Activated CD4-positive, alpha-beta T cell treated with anti-CD3 and anti-CD28 coated beads, Interleukin-2, amount 10 ng/mL, durations not matched to agents 7 days and 5 days (primary cell): ENCODE results near the gene MAP3K9. TPM values are rescaled to one million over a fixed set of nuclear protein-coding genes. Genes with fewer than 3 reads are reported as not detected.

ENCODE experiments used
- CTCF ChIA-PET: fragments of 350-600 bp; sonication (Branson Sonifier 250); formaldehyde crosslinking; loops from one replicate; lab custom pipeline; 2021; ENCODE audit warnings: antibody characterized with exemption; lab: Charles Lee
- POLR2A ChIA-PET: fragments of 350-600 bp; sonication (Branson Sonifier 250); formaldehyde crosslinking; loops from one replicate; lab custom pipeline; 2021; ENCODE audit warnings: antibody characterized with exemption; lab: Charles Lee
- DNase-seq: peaks from one replicate; pipeline ENCODE4 v3.0.0-alpha.2; 2020
- H3K27ac Mint-ChIP-seq: one replicate; pipeline ENCODE4 v1.8.0; 2021; ENCODE audit warnings: mild to moderate bottlenecking, moderate library complexity, mixed read lengths
- H3K27me3 Mint-ChIP-seq: one replicate; pipeline ENCODE4 v1.8.0; 2021; ENCODE audit warnings: mixed read lengths
- H3K36me3 Mint-ChIP-seq: one replicate; pipeline ENCODE4 v1.8.0; 2021; ENCODE audit warnings: low read depth, mixed read lengths
- H3K4me1 Mint-ChIP-seq: one replicate; pipeline ENCODE4 v1.8.0; 2021; ENCODE audit warnings: mixed read lengths
- H3K4me3 Mint-ChIP-seq: one replicate; pipeline ENCODE4 v1.8.0; 2021; ENCODE audit warnings: mild to moderate bottlenecking, moderate library complexity, mixed read lengths
- H3K9me3 Mint-ChIP-seq: one replicate; pipeline ENCODE4 v1.8.0; 2021; ENCODE audit warnings: mixed read lengths
- total RNA-seq, 2 experiments: library from RNA; stranded (reverse); gene quantifications; one replicate each; pipeline ENCODE4 v1.2.3, GENCODE V29; 2021

Gene MAP3K9
- total RNA-seq, 2 experiments from 2014 or later, result 4.8 TPM

DNA sequence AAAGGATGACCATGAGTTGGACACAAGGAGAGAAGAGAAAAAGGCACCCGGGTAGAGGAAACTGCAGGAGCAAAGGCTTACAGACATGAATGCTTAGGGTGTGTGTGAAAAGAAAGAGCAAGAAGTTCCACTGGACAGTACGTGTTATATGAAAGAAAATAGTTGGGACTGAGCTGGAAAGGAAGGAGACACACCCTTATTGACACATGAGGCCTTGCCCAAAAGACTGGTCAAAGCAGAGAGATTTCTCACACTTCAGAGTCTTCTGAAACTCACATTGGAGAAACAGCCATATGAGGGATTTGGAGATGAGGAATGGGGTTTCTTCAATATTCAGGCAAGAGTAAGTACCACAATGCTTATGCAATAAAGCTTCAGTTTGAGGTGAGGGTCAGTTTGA, 111.6 kb downstream of the MAP3K9 start:
- ChIA-PET CTCF (interaction anchor here (1.2 kb wide), 1 partner anchor 29 kb away, joined by 3 read pairs; no protein-coding TSS in a partner anchor), POLR2A (no interaction called here)
- no peak for DNase-seq

DNA sequence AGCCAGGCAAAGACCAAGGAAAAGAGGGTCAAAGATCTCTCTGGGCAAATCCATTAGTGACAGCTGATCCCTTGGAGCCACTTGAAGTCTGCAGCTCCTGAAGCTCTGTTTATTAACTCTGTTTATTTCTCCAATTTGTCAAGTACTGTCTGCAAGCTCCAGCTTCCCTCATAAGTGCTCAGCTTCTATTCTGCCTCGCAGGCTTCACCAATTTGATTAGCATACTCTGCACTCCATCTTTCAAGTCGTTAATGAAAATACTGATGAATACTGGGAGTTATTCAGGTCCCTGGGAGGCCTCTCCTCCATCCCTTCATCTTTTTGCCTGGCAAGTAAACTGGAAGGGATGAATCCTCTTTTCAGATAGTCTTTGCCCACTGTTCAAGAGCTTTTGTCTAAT, 113.3 kb downstream of the MAP3K9 start:
- Mint-ChIP-seq H3K4me3 (no peak overlapping the region), H3K27ac (no peak overlapping the region), H3K9me3 (no peaks in the 10 kb centered on the region), H3K4me1 (no peaks in the 10 kb centered on the region), H3K27me3 (no peaks in the 10 kb centered on the region), H3K36me3 (no peaks in the 10 kb centered on the region)
- POLR2A ChIA-PET, result interaction anchor here (0.5 kb wide), 1 partner anchor 56 kb away, joined by 3 read pairs; no protein-coding TSS in a partner anchor
- CTCF ChIA-PET, result interaction anchor here (1.5 kb wide), 1 partner anchor 12 kb away, joined by 5 read pairs; no protein-coding TSS in a partner anchor
- no peak for DNase-seq

More for the DNA sequence above, 111.6 kb downstream of the MAP3K9 start:
- no peak overlapping the region for H3K27ac Mint-ChIP-seq
- peaks cover 2% of the 10 kb centered on the region for H3K27me3 Mint-ChIP-seq
- H3K36me3 Mint-ChIP-seq, result no peaks in the 10 kb centered on the region
- no peak overlapping the region for H3K4me3 Mint-ChIP-seq
- no peaks in the 10 kb centered on the region for H3K9me3 Mint-ChIP-seq
- no peaks in the 10 kb centered on the region for H3K4me1 Mint-ChIP-seq

DNA sequence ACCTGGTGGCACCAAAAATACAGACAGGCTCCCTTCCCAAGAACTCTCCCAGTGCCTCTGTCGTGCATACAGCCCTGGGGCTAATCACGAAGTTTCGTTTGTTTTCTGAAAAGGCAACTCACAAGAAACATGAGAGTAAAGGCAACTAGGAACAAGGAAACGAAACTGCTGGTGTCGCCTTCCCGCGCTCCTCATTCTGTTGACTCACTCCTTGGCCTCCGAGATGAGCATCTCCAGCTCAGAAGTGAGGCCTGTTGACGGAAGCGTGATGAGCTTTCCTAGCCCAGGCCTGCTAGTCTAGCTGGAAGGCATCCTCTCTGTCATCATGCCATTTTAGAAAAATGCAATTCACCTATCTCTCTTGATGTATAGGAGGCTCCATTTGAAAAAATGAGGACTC, 117.1 kb downstream of the MAP3K9 start:
- no peak overlapping the region for H3K4me3 Mint-ChIP-seq
- H3K36me3 Mint-ChIP-seq, result no peaks in the 10 kb centered on the region
- H3K4me1 Mint-ChIP-seq, result no peaks in the 10 kb centered on the region
- no peak for DNase-seq
- POLR2A ChIA-PET, result no interaction called here
- H3K27me3 Mint-ChIP-seq, result no peaks in the 10 kb centered on the region
- CTCF ChIA-PET, result interaction anchor here (0.7 kb wide), 1 partner anchor 31 kb away, joined by 4 read pairs; no protein-coding TSS in a partner anchor
- H3K9me3 Mint-ChIP-seq, result no peaks in the 10 kb centered on the region
- H3K27ac Mint-ChIP-seq, result no peak overlapping the region

DNA sequence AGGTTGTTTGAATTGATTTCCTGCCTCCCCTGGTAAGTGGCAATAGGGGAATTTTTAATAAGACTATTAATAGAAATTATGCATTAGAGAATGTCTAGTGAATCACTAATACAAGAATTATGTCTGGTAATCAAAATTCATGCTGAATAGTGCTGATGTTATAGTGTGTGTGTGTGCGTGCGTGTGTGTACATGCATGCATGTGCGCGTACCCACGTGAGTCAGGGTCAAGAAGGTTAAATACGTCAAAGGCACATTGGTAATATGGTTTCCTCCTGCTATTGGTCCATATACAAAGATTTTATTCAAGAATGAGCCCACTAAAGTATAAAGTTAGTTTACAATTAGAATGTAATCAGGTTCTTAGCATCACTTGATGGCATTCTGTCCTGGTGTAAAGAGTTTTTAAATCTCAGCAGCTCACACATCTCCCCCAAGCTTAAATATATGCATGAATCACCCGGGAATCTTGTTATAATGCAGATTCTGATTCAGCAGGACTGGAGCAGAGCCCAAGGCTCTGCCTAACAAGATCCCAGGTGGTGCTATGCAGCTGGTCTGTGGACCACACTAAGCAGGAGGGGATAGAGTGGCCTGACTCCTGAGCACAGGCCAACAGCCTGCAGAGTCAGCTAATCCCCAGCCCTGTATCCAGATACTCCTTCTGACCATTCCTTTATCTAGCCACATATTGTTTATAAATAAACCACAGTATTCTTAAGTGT, 123.7 kb downstream of the MAP3K9 start:
- H3K9me3 Mint-ChIP-seq, result no peaks in the 10 kb centered on the region
- H3K4me1 Mint-ChIP-seq, result no peaks in the 10 kb centered on the region
- ChIA-PET POLR2A (no interaction called here), CTCF (no interaction called here)
- no peaks in the 10 kb centered on the region for H3K36me3 Mint-ChIP-seq
- DNase-seq, result no peak
- no peak overlapping the region for H3K27ac Mint-ChIP-seq
- no peak overlapping the region for H3K4me3 Mint-ChIP-seq
- H3K27me3 Mint-ChIP-seq, result no peaks in the 10 kb centered on the region

DNA sequence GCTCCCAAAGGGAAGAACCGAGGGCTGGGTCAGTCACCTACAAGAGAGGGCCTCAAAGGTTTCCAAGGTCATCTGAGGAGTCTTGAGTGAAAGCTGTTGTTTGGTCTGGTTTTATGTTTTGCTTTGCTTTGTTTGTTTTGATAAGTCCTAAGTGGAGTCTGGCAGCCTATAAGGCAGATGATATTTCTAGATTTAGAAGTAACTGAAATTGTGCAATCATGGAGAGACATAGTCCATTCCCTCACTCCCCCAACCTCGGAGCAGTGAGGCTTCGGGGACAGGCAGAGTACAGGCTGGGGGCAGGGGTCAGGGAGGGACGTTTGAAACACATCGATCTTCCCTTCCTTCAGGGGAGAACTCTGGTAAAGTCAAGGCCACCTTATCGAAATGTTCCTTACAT, 125.3 kb downstream of the MAP3K9 start:
- Mint-ChIP-seq H3K27ac (no peak overlapping the region), H3K4me1 (no peaks in the 10 kb centered on the region), H3K27me3 (no peaks in the 10 kb centered on the region), H3K4me3 (no peak overlapping the region), H3K9me3 (no peaks in the 10 kb centered on the region), H3K36me3 (no peaks in the 10 kb centered on the region)
- DNase-seq, result no peak
- ChIA-PET POLR2A (no interaction called here), CTCF (interaction anchor here (1.8 kb wide), 1 partner anchor 12 kb away, joined by 5 read pairs; no protein-coding TSS in a partner anchor)

DNA sequence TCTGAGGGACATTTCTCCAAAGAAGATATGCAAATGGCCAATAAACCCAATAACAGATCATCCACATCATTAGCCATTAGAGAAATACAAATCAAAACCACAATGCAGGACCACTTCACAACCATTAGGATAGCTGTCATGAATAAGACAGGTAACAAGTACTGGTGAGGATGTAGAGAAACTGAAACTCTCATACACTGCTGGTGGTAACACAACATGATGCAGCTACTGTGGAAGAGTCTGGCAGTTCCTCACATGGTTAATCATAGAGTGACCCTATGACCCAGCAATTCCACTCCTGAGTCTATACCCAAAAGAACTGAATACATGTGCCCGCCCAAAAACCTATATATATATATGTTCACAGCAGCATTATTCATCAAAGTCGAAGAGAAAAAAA, 128.6 kb downstream of the MAP3K9 start:
- H3K27ac Mint-ChIP-seq, result no peak overlapping the region
- ChIA-PET POLR2A (no interaction called here), CTCF (no interaction called here)
- peaks cover 3% of the 10 kb centered on the region for H3K36me3 Mint-ChIP-seq
- H3K4me1 Mint-ChIP-seq, result no peaks in the 10 kb centered on the region
- DNase-seq, result no peak
- no peaks in the 10 kb centered on the region for H3K27me3 Mint-ChIP-seq
- H3K9me3 Mint-ChIP-seq, result no peaks in the 10 kb centered on the region
- no peak overlapping the region for H3K4me3 Mint-ChIP-seq

DNA sequence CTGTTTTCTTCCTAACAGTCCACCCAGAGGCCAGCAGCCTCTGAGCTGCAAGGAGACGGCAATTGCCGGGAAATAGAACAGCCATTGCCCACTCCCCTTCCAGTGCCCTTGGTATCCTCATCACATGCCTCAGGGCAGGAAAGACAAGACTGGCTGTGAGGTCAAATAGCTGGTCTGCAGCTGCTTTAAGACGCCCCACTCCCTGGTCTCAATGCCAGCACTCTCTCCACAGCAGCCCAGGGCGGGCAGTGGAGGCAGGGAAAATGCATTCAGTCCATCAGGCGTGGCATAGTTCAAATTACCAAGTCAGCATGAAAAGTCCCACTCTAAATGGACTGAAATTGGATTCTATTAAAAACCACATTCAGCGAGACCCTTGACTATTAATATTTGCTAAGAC, 132.0 kb downstream of the MAP3K9 start:
- H3K27me3 Mint-ChIP-seq, result no peaks in the 10 kb centered on the region
- ChIA-PET CTCF (no interaction called here), POLR2A (no interaction called here)
- no peak for DNase-seq
- no peaks in the 10 kb centered on the region for H3K4me1 Mint-ChIP-seq
- no peak overlapping the region for H3K4me3 Mint-ChIP-seq
- no peak overlapping the region for H3K27ac Mint-ChIP-seq
- peaks cover 13% of the 10 kb centered on the region for H3K36me3 Mint-ChIP-seq
- H3K9me3 Mint-ChIP-seq, result no peaks in the 10 kb centered on the region

Other genes with a start within 250 kb of the MAP3K9 start
- gene MED6, start 208.9 kb downstream of the MAP3K9 start, total RNA-seq, result 10 to 100 TPM; 45.9 to 52.9 TPM
- 10 to 100 TPM; 14.8 to 16.7 TPM for gene TTC9, start 167.6 kb downstream of the MAP3K9 start, total RNA-seq
- gene PCNX1, start 97.9 kb upstream of the MAP3K9 start, total RNA-seq, result 10 to 100 TPM; 56.6 to 72.1 TPM